Measurements from ENCODE around the gene PRKN.
"Not testable (repeated sequence)": the region's sequence is repeated elsewhere in the genome, so short reads cannot be mapped to it uniquely, and the experiment has no call there.

- TF ChIP-seq EZH2phosphoT487 (IDR thresholded peaks at IDR 0.05; ENCODE audit: insufficient read depth, low read depth); EZH2 (IDR thresholded peaks at IDR 0.05; ENCODE audit: insufficient read depth, poor library complexity, severe bottlenecking): not testable (repeated sequence)
Observed at GRCh38 chr6:161851486-161851885, 876.1 kb downstream of the PRKN start.
